CD4-positive, alpha-beta T cell treated with Interferon gamma for 1 hour (primary cell): Measurements from ENCODE around the gene ENG.
A peak's percentile ranks its signal among the peaks of the same experiment; 100 is the strongest.

ENCODE experiments used
- DNase-seq: peaks from one replicate; pipeline ENCODE4 v3.0.0-alpha.2; 2020

ENG gene

GRCh38 chr9:127789179-127789578 is 65.3 kb downstream of the ENG start:
- no peak for DNase-seq

- DNase-seq, result no peak
Observed at GRCh38 chr9:127788337-127789011, 66.0 kb downstream of the ENG start.

- no peak for DNase-seq
Observed at GRCh38 chr9:127786773-127787104, 67.7 kb downstream of the ENG start.

- DNase-seq, result peak; percentile 91
Observed at GRCh38 chr9:127785933-127786772, 68.3 kb downstream of the ENG start, which contains the start of gene CDK9. TSS of gene CDK9 (plus strand) at chr9:127786034. CDS start at chr9:127786149, 115 bp downstream.

GRCh38 chr9:127785023-127785932 is 69.2 kb downstream of the ENG start:
- DNase-seq, result peak; percentile 89

GRCh38 chr9:127783111-127784008 is 71.1 kb downstream of the ENG start:
- peak; percentile 88 for DNase-seq

GRCh38 chr9:127781806-127782205 is 72.7 kb downstream of the ENG start:
- no peak for DNase-seq

GRCh38 chr9:127780909-127781308 is 73.5 kb downstream of the ENG start:
- DNase-seq, result peak; percentile 59

GRCh38 chr9:127780126-127780885 is 74.2 kb downstream of the ENG start:
- DNase-seq, result no peak

- peak; percentile 72 for DNase-seq
Observed at GRCh38 chr9:127779136-127779981, 75.1 kb downstream of the ENG start.

- DNase-seq, result peak; percentile 64
Observed at GRCh38 chr9:127778280-127779135, 76.0 kb downstream of the ENG start, which contains the start of gene SH2D3C. TSS of gene SH2D3C (minus strand) at chr9:127778666. CDS start at chr9:127778627, 39 bp downstream.

- DNase-seq, result no peak
Observed at GRCh38 chr9:127777368-127777980, 77.0 kb downstream of the ENG start.

- DNase-seq, result no peak
Observed at GRCh38 chr9:127776924-127777289, 77.6 kb downstream of the ENG start.

- peak; percentile 84 for DNase-seq
Observed at GRCh38 chr9:127776195-127776923, 78.1 kb downstream of the ENG start.

- no peak for DNase-seq
Observed at GRCh38 chr9:127773981-127774380, 80.5 kb downstream of the ENG start.

GRCh38 chr9:127773272-127773671 is 81.2 kb downstream of the ENG start:
- no peak for DNase-seq

- no peak for DNase-seq
Observed at GRCh38 chr9:127772603-127773002, 81.9 kb downstream of the ENG start.

- no peak for DNase-seq
Observed at GRCh38 chr9:127771570-127772189, 82.8 kb downstream of the ENG start.
